Endothelial cell (in vitro differentiated cells): ENCODE measurements around the gene GNB5. TPM values are rescaled to one million over a fixed set of nuclear protein-coding genes. Genes with fewer than 3 reads are reported as not detected.

Source experiments
- DNase-seq: peaks from one replicate; pipeline ENCODE4 v3.0.0; 2021; ENCODE audit warnings: low spot score
- H3K27ac Mint-ChIP-seq: one replicate; pipeline ENCODE4 v1.8.0; 2021; ENCODE audit warnings: mixed read lengths, inconsistent platforms; ENCODE audit not compliant: unreplicated experiment
- H3K27me3 Mint-ChIP-seq: one replicate; pipeline ENCODE4 v1.8.0; 2021; ENCODE audit warnings: mild to moderate bottlenecking, moderate library complexity, mixed read lengths, inconsistent platforms; ENCODE audit not compliant: unreplicated experiment
- H3K36me3 Mint-ChIP-seq: one replicate; pipeline ENCODE4 v1.8.0; 2021; ENCODE audit warnings: mild to moderate bottlenecking, low read depth, mixed read lengths, inconsistent platforms; ENCODE audit not compliant: unreplicated experiment
- H3K4me1 Mint-ChIP-seq: one replicate; pipeline ENCODE4 v1.8.0; 2021; ENCODE audit warnings: mild to moderate bottlenecking, mixed read lengths, inconsistent platforms; ENCODE audit not compliant: unreplicated experiment
- H3K4me3 Mint-ChIP-seq: one replicate; pipeline ENCODE4 v1.8.0; 2021; ENCODE audit warnings: mild to moderate bottlenecking, mixed read lengths, inconsistent platforms; ENCODE audit not compliant: unreplicated experiment
- H3K9me3 Mint-ChIP-seq: one replicate; pipeline ENCODE4 v1.8.0; 2021; ENCODE audit warnings: mixed read lengths, inconsistent platforms; ENCODE audit not compliant: unreplicated experiment
- total RNA-seq: library from RNA; stranded (reverse); fragmentation: NEBNext Ultra II Directional; extraction: Animal tissue kit (Norgen Biotek cat#: 25700); gene quantifications from one replicate; pipeline ENCODE4 v1.2.1, GENCODE V29; 2021; ENCODE audit not compliant: unreplicated experiment
- TF ChIP-seq, protein P1 (sequence below): fragments of 200-600 bp; sonication (generic); IDR thresholded peaks from one replicate; pipeline ENCODE4 v1.5.0; 2021; ENCODE audit warnings: antibody characterized with exemption; ENCODE audit not compliant: unreplicated experiment

The GNB5 gene
- total RNA-seq, 1 donor from 2014 or later, result 11.7 TPM

DNA sequence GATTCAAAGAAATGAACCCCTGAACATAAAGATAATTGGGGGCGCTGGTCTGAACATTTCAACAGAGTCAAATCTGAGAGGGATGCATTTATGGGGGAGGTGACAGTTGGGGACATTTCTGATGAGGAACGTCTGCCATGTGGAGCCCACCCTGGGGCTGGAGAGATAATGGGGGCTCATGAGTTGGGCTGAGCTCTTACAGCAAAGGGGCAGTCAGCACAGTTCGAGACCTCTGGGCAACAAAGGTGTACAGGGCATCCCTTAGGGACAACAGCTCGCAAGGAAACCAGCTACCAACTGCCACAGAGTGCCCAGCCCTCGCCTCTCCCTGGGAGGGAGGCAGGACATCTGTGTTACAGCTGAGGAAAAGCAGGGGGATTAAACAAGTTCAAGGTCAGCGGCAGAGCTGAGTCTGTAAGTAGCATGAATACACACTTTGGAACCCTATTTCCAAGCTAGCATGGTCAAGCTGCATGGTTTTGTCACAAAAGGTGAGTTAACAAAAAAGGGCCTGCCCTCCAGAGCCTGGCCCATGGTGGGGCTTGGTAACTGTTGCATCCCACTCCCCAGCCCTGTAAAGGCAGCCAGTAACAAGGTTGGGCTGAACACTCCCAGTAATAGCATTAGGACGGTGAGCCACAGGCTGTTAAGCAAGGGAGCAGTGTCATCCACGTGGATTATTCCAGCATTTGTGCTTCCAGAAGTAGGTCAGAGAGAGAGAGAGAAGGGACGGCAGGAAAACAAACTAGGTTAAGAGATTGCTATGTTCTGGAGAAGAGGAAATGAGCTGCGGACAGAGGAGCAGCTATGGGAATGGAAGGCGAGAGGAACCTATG lies 4.3 kb downstream of the GNB5 start:
- TF ChIP-seq, protein P1, sequence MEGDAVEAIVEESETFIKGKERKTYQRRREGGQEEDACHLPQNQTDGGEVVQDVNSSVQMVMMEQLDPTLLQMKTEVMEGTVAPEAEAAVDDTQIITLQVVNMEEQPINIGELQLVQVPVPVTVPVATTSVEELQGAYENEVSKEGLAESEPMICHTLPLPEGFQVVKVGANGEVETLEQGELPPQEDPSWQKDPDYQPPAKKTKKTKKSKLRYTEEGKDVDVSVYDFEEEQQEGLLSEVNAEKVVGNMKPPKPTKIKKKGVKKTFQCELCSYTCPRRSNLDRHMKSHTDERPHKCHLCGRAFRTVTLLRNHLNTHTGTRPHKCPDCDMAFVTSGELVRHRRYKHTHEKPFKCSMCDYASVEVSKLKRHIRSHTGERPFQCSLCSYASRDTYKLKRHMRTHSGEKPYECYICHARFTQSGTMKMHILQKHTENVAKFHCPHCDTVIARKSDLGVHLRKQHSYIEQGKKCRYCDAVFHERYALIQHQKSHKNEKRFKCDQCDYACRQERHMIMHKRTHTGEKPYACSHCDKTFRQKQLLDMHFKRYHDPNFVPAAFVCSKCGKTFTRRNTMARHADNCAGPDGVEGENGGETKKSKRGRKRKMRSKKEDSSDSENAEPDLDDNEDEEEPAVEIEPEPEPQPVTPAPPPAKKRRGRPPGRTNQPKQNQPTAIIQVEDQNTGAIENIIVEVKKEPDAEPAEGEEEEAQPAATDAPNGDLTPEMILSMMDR, result no peak
- Mint-ChIP-seq H3K36me3 (no peaks in the 10 kb centered on the region), H3K4me3 (no peak overlapping the region), H3K4me1 (peaks cover 8% of the 10 kb centered on the region), H3K9me3 (no peaks in the 10 kb centered on the region), H3K27me3 (peaks cover 3% of the 10 kb centered on the region), H3K27ac (no peak overlapping the region)
- DNase-seq, result no peak

DNA sequence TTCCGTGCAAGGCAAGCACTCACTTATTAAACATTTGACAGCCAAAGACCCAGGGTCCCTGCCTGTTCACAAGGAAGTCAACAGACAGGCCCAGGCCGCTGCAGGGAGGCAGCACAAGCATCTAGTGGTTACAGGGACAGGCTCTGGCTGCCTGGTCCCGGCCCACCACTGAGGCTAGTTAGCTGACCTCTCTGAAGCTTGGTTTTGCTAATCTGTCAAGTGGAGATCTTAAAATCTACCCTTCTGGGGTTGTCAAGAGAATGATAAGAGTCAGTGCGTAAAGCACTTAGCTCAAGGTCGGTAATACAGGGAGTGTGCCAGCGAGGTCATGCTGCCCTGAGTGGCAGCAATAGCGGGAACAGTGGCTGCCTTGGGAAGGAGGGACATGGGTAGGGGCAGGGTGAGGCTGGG lies 6.0 kb downstream of the GNB5 start:
- Mint-ChIP-seq H3K27me3 (peaks cover 2% of the 10 kb centered on the region), H3K4me3 (no peak overlapping the region), H3K36me3 (no peaks in the 10 kb centered on the region), H3K9me3 (no peaks in the 10 kb centered on the region), H3K27ac (no peak overlapping the region), H3K4me1 (no peaks in the 10 kb centered on the region)
- TF ChIP-seq, protein P1, result no peak
- no peak for DNase-seq

DNA sequence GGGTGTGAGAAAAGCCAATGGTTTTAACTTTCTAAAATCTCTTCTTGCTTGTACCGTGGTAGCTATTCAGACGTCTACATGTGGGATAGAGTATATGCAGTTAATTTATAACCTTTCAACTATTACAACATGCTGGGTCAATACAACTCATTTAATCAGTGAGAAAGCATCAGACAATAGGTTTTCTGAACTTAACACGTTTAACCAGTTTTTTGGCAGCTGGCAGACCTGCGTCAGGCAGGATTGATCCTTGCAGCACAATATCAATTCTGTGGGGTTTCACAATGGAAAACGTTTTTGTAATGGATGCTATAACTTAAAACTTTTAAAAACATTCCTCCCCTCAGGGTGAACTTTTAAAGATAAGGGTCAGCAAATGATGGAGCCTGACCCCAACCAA lies 6.5 kb downstream of the GNB5 start:
- TF ChIP-seq, protein P1, result no peak
- Mint-ChIP-seq H3K4me3 (no peak overlapping the region), H3K9me3 (no peaks in the 10 kb centered on the region), H3K36me3 (no peaks in the 10 kb centered on the region), H3K4me1 (no peaks in the 10 kb centered on the region), H3K27me3 (peaks cover 2% of the 10 kb centered on the region), H3K27ac (no peak overlapping the region)
- no peak for DNase-seq

DNA sequence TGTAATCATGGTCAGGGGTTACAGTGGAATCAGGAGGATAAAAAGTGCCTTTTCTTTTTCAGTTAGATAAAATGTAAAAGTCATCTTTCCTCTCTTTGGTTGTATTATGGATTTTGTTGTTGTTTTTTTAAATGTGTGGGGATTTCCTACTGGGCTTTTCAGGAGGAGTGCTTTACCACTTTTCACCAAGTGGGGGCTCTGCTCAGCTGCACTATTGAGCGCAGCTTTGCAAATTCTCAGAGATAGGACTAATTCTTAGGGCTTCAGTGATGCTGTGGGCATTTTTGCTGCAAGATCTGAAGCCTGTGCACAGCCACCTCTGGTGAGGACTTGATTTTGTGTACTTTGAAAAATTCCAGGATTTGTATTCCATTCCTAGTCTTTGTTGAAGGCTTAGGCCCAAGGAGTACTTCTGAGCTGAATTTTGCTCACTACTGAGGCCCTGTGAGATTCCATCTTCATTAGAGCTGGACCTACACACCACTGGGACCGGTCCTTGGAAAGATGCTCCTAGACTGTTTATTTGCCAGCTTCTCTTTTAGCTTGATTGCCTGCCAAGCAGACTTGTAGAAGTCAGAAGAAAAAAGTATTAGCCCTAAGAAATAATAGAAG lies 7.5 kb downstream of the GNB5 start:
- H3K36me3 Mint-ChIP-seq, result no peaks in the 10 kb centered on the region
- no peaks in the 10 kb centered on the region for H3K9me3 Mint-ChIP-seq
- no peak overlapping the region for H3K4me3 Mint-ChIP-seq
- DNase-seq, result peak; percentile 53
- peaks cover 5% of the 10 kb centered on the region for H3K27me3 Mint-ChIP-seq
- no peak overlapping the region for H3K27ac Mint-ChIP-seq
- TF ChIP-seq, protein P1, result peak; percentile 67
- peaks cover 2% of the 10 kb centered on the region for H3K4me1 Mint-ChIP-seq
